BLaER1 treated with 17β-estradiol and CSF1 and Interleukin-3, amounts not matched to agents 10 nM and 100 nM (cell line): ENCODE data around the gene PER2.

ENCODE experiments used
- H3K27ac ChIP-seq, 11 experiments: shearing (Covaris generic); formaldehyde crosslinking; 2 replicates each; pipeline ENCODE4 v1.8.1; 2022
- H3K27me3 ChIP-seq, 11 experiments: shearing (Covaris generic); formaldehyde crosslinking; 2 replicates each; pipeline ENCODE4 v1.8.1; 2022
- H3K36me3 ChIP-seq, 11 experiments: shearing (Covaris generic); formaldehyde crosslinking; 2 replicates each; pipeline ENCODE4 v1.8.1; 2022
- H3K4me1 ChIP-seq, 10 experiments: shearing (Covaris generic); formaldehyde crosslinking; 2 replicates each; pipeline ENCODE4 v1.8.1; 2022
- H3K4me2 ChIP-seq, 11 experiments: shearing (Covaris generic); formaldehyde crosslinking; 2 replicates each; pipeline ENCODE4 v1.8.1; 2022
- H3K4me3 ChIP-seq, 10 experiments: shearing (Covaris generic); formaldehyde crosslinking; 2 replicates each; pipeline ENCODE4 v1.8.1; 2022
- H3K9ac ChIP-seq, 11 experiments: shearing (Covaris generic); formaldehyde crosslinking; 2 replicates each; pipeline ENCODE4 v1.8.1; 2022
- H3K9me3 ChIP-seq, 11 experiments: shearing (Covaris generic); formaldehyde crosslinking; replicated peaks in 1 of 11; 2 replicates each; pipeline ENCODE4 v1.8.1; 2022
- H4K20me1 ChIP-seq, 11 experiments: shearing (Covaris generic); formaldehyde crosslinking; 2 replicates each; pipeline ENCODE4 v1.8.1; 2022
- Cebpa-rat ChIP-seq, 11 experiments: shearing (Covaris generic); IDR thresholded peaks; 2 replicates each; pipeline ENCODE4 v1.8.1; 2022

Gene PER2

DNA sequence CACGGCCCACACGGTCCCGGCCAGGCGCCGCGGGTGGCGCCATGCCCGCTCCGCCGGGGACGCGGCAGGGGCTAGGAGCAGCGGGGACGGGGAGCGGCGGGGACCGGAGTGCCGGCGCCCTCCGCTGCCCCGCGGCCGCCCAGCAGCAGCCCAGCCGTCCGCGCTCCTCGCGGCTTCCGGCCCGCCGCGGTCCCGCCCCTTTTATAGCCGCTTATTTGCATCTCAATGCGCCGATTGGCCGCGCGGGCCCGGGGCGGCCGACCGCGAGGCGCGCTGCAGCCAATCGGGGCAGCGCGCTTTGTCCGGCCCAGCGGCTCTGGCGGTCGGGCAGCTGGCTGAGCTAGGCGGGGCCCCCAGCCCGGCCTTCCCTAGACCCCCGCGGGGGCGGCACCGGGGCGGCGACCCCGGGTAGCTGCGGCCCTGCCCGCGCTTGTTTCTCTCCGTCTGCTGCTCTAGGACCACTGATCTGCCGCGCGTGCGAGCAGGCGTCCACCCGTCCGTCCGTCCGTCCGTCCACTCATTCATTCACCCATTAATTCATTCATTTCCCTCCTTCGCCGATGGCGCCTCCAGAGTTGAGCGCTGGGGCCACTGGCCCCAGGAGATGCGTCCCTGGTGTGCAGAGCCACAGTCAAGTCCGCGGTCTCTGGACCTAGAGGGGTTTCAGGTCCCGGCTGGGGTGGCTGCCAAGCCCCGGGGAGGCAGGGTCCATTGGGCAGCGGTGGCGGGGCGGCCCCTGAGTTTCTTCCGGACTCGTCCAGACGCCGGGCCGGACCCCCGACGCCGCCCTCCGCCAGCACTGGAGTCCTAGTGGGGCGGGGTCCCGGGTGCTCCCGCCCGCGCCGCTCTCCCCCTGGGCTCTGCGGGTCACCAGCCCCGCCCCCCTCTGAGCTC lies 48.3 kb downstream of the PER2 start, which contains the start of gene HES6:
Gene HES6, minus strand, starts transcription at position 176 of the 894 bp plus-strand sequence. Its CDS starts 133 bp downstream, at position 43.
- H3K36me3 ChIP-seq, result peaks cover under 1 to 9% (median 3%) of the 10 kb centered on the region in 11 experiments; a peak in 11 of 22 replicates
- peak within 1 kb of the TSS; percentile 72 to 87 (median 78) for H3K4me3 ChIP-seq
- peaks cover 0 to 31% (median 17%) of the 10 kb centered on the region in 11 experiments; a peak in 15 of 22 replicates for H4K20me1 ChIP-seq
- TF ChIP-seq Cebpa-rat (IDR thresholded peaks at IDR 0.05), result no peak
- H3K27ac ChIP-seq, result peak within 1 kb of the TSS in 10 of 11 experiments; percentile 47 to 90 (median 79); a peak in 19 of 22 replicates
- peaks cover 50 to 90% (median 81%) of the 10 kb centered on the region in 10 experiments for H3K4me1 ChIP-seq
- peak within 1 kb of the TSS; percentile 71 to 95 (median 82) for H3K9ac ChIP-seq
- H3K27me3 ChIP-seq, result peaks cover 0 to 42% (median 6%) of the 10 kb centered on the region in 11 experiments; a peak in 11 of 22 replicates
- H3K4me2 ChIP-seq, result peak within 1 kb of the TSS; percentile 87 to 98 (median 95)
- H3K9me3 ChIP-seq, result peaks cover 0 to 3% (median 0%) of the 10 kb centered on the region in 11 experiments; a peak in 2 of 22 replicates

DNA sequence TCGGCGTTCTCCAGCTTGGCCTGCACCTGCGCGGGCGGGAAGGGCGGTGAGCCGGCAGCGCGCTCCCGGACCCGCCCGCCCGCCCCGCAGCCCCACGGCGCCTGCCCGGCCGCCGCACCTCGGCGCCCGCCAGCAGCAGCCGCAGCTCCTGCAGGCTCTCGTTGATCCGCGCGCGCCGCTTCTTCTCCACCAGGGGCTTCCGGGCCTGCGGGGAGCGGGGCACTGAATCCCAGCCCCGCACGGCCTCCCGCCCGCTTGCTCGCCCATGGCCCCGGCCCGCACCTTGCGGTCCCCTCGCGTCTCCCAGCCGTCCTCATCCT lies 48.9 kb downstream of the PER2 start:
- Histone ChIP-seq H3K27ac (peak overlapping the region in 10 of 11 experiments; percentile 47 to 90 (median 79); a peak in 19 of 22 replicates), H3K36me3 (peaks cover 0 to 5% (median 0%) of the 10 kb centered on the region in 11 experiments; a peak in 2 of 22 replicates), H4K20me1 (peaks cover 0 to 31% (median 17%) of the 10 kb centered on the region in 11 experiments; a peak in 15 of 22 replicates), H3K27me3 (peaks cover 0 to 42% (median 6%) of the 10 kb centered on the region in 11 experiments; a peak in 11 of 22 replicates), H3K4me3 (peak overlapping the region; percentile 72 to 87 (median 78)), H3K9ac (peak overlapping the region; percentile 71 to 95 (median 82)), H3K4me2 (peak overlapping the region; percentile 87 to 98 (median 95)), H3K4me1 (peaks cover 56 to 89% (median 83%) of the 10 kb centered on the region in 10 experiments), H3K9me3 (peaks cover 0 to 3% (median 0%) of the 10 kb centered on the region in 11 experiments; a peak in 2 of 22 replicates)
- no peak for TF ChIP-seq Cebpa-rat (IDR thresholded peaks at IDR 0.05)

DNA sequence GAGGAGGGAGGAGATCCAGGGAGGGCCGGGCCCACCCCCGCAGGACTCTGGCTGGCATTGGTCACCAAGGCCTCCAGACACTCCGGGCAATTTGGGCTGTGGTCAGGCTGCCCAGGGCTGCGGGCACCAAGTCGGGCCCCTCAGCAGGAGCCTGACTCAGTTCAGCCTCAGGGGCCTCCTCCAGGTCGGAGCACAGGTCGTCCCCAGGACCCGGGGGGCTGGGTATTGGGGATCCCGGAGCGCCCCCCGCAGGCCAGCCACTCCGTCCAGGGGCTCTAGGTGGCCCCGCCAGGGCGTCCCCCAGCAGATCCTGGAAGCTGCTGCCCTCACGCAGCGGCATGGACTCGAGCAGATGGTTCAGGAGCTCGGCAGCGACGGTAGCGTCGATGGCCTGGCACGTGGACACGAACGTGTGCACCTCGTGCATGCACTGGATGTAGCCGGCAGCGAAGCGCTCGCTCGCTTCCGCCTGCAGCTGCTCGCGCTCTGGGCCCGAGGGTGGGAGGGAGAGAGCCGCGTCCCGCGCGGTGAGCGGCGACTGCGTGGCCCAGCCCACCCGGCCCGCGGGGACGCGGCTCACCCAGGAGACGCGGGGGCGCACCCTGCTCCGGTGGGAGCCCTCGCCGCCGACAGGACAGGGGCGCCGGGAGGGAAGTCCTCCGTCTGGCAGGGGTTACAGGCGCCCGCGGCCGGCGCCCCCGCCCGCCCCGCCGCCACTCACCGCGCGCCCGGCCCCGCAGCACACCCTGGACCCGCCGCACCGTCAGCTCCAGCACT lies 49.5 kb downstream of the PER2 start:
- Histone ChIP-seq H3K4me3 (peak overlapping the region; percentile 72 to 87 (median 78)), H3K9me3 (peaks cover 0 to 3% (median 0%) of the 10 kb centered on the region in 11 experiments; a peak in 2 of 22 replicates), H3K27ac (peak overlapping the region in 7 of 11 experiments; percentile 39 to 90 (median 86); a peak in 14 of 22 replicates), H3K27me3 (peaks cover 0 to 42% (median 6%) of the 10 kb centered on the region in 11 experiments; a peak in 11 of 22 replicates), H3K9ac (peak overlapping the region; percentile 36 to 95 (median 82); a peak in 21 of 22 replicates), H3K36me3 (0 out of 22 replicates have a peak, but pooled peaks cover 0 to 5% (median 0%) of the 10 kb centered on the region in 11 experiments), H3K4me1 (peaks cover 56 to 86% (median 81%) of the 10 kb centered on the region in 10 experiments), H3K4me2 (peak overlapping the region; percentile 87 to 98 (median 95)), H4K20me1 (peaks cover 0 to 31% (median 17%) of the 10 kb centered on the region in 11 experiments; a peak in 15 of 22 replicates)
- TF ChIP-seq Cebpa-rat (IDR thresholded peaks at IDR 0.05), result no peak

DNA sequence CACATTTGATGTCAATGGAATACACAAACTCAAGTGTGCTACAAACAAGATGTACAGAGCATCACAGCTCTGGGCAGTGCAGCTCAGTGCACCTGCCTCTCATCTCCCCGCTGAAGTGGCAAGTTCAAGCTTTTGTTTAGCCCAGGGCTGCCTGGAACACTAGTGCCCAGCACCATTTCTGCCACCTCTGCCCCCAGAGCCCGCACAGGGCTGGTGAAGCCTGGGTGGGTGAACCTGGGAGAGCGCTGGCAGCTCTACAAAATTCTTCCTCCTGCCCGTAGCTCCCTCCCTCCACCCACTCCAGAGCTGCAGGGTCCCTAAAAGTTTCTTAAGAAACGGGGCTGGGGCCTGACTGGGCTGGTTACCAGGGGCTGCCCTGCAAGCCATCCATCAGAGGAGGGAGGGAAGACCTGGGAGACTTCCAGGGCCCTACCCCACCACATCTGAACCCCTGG lies 50.1 kb downstream of the PER2 start:
- peak overlapping the region in 5 of 11 experiments; percentile 75 to 90 (median 88); a peak in 8 of 22 replicates for H3K27ac ChIP-seq
- H4K20me1 ChIP-seq, result peaks cover 0 to 31% (median 17%) of the 10 kb centered on the region in 11 experiments; a peak in 15 of 22 replicates
- H3K4me3 ChIP-seq, result peak overlapping the region in 6 of 10 experiments; percentile 76 to 87 (median 78); a peak in 11 of 20 replicates
- H3K4me2 ChIP-seq, result peak overlapping the region; percentile 87 to 98 (median 95)
- H3K4me1 ChIP-seq, result peaks cover 56 to 80% (median 75%) of the 10 kb centered on the region in 10 experiments
- peak overlapping the region in 4 of 11 experiments; percentile 88 to 95 (median 90); a peak in 7 of 22 replicates for H3K9ac ChIP-seq
- H3K36me3 ChIP-seq, result 0 out of 22 replicates have a peak, but pooled peaks cover 0 to 2% (median 0%) of the 10 kb centered on the region in 11 experiments
- no peak for TF ChIP-seq Cebpa-rat (IDR thresholded peaks at IDR 0.05)
- H3K9me3 ChIP-seq, result peaks cover 0 to 3% (median 0%) of the 10 kb centered on the region in 11 experiments; a peak in 3 of 22 replicates
- H3K27me3 ChIP-seq, result peaks cover 0 to 42% (median 6%) of the 10 kb centered on the region in 11 experiments; a peak in 11 of 22 replicates

DNA sequence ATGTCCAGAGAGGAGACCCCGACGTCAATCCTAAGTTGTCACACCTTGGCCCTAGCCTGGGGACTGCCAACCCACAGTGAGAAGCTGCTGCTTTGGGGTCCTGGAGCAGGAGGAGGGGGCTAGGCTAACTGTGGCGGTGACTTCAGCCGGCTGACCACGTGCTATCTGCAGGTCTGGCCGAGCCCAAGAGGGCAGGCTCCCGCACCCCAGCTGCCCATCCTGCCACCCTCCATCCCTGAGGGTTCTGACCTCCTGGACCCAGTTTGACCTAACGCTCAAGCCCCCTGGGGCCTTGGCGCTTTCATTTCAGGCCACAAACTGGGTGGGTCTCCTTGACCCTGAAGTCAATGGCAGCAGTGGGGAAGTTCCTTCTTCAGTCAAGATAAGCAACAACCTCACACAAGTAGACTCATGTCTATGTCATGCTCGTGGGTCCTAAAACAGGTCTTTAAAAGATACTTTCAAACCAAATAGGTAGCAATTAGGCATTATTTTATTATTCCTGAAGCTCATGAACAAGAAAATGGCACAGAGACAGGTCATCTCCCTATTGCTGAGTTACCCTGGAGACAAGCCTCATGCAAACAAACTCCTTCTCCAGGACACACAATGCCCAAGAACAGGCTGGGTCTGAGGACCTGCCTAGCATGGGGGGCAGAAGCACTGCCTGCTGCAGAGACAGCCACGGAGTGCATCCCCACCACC lies 50.8 kb downstream of the PER2 start:
- peaks cover 0 to 42% (median 6%) of the 10 kb centered on the region in 11 experiments; a peak in 11 of 22 replicates for H3K27me3 ChIP-seq
- H4K20me1 ChIP-seq, result peaks cover 0 to 31% (median 17%) of the 10 kb centered on the region in 11 experiments; a peak in 15 of 22 replicates
- TF ChIP-seq Cebpa-rat (IDR thresholded peaks at IDR 0.05), result no peak
- no peak overlapping the region for H3K9ac ChIP-seq
- no peak overlapping the region for H3K27ac ChIP-seq
- peaks cover 53 to 72% (median 68%) of the 10 kb centered on the region in 10 experiments for H3K4me1 ChIP-seq
- no peak overlapping the region; a peak in 2 of 20 replicates for H3K4me3 ChIP-seq
- peak overlapping the region; percentile 40 to 98 (median 94) for H3K4me2 ChIP-seq
- H3K9me3 ChIP-seq, result peaks cover 0 to 5% (median 1%) of the 10 kb centered on the region in 11 experiments; a peak in 7 of 22 replicates
- H3K36me3 ChIP-seq, result no peaks in the 10 kb centered on the region

DNA sequence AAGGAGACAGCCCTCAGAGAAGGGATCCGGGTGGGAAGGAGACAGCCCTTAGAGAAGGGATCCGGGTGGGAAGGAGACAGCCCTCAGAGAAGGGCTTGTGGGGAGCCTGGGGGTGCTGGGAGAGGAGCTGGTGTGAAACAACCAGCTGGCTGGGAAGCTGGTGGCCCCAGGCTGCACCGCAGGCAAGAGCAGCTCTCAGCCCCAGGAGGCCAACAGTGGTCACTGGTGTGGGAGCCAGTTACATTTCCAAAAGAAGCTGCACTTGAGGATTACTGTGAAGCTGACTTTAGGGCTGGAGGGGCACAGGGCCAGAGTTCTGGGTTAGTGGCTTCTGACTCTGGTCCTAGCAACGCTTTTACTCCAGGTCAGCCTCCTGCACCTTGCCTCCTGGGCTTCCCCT lies 51.8 kb downstream of the PER2 start:
- peaks cover 46 to 70% (median 63%) of the 10 kb centered on the region in 10 experiments for H3K4me1 ChIP-seq
- no peaks in the 10 kb centered on the region for H3K36me3 ChIP-seq
- TF ChIP-seq Cebpa-rat (IDR thresholded peaks at IDR 0.05), result no peak
- H3K9ac ChIP-seq, result no peak overlapping the region
- H3K27ac ChIP-seq, result no peak overlapping the region
- H3K9me3 ChIP-seq, result peaks cover 0 to 9% (median 2%) of the 10 kb centered on the region in 11 experiments; a peak in 7 of 22 replicates
- peaks cover 0 to 35% (median 6%) of the 10 kb centered on the region in 11 experiments; a peak in 11 of 22 replicates for H3K27me3 ChIP-seq
- peaks cover 0 to 31% (median 17%) of the 10 kb centered on the region in 11 experiments; a peak in 15 of 22 replicates for H4K20me1 ChIP-seq
- H3K4me3 ChIP-seq, result no peak overlapping the region
- peak overlapping the region in 8 of 11 experiments; percentile 87 to 98 (median 97); a peak in 13 of 22 replicates for H3K4me2 ChIP-seq

DNA sequence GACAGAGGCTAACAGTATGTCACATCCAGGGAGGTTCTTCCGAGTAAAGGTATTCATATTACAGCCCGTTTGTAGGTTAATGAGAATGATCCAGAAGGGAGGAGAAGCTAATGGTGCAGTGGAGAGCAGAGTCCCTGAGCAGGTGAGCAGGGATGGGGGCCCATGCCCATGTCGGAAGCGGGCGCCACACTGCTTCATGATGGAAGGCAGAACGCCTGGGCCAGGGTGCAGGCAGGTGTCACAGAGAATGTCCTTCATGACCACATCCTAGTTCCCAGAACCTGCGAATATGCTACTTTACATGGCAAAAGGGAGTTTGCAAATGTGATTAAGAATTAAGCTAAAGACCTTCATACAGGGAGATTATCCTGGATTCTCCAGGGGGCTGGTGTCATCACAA lies 52.6 kb downstream of the PER2 start:
- Histone ChIP-seq H3K4me2 (peak overlapping the region in 10 of 11 experiments; percentile 64 to 98 (median 88); a peak in 19 of 22 replicates), H3K9ac (no peak overlapping the region), H3K9me3 (peaks cover 0 to 9% (median 2%) of the 10 kb centered on the region in 11 experiments; a peak in 7 of 22 replicates), H4K20me1 (peaks cover 0 to 31% (median 13%) of the 10 kb centered on the region in 11 experiments; a peak in 15 of 22 replicates), H3K27me3 (peaks cover 0 to 28% (median 1%) of the 10 kb centered on the region in 11 experiments; a peak in 11 of 22 replicates), H3K4me3 (no peak overlapping the region), H3K36me3 (no peaks in the 10 kb centered on the region), H3K27ac (no peak overlapping the region), H3K4me1 (peaks cover 44 to 70% (median 62%) of the 10 kb centered on the region in 10 experiments)
- no peak for TF ChIP-seq Cebpa-rat (IDR thresholded peaks at IDR 0.05)
